HG03378 (cell line): ENCODE results near the gene DCXR.

Experiments used
- ATAC-seq: cut with Tn5 transposase; IDR thresholded peaks from one replicate; pipeline ENCODE4 v1.9.1; 2021; ENCODE audit warnings: mild to moderate bottlenecking, moderate library complexity; ENCODE audit not compliant: unreplicated experiment

Gene DCXR

DNA sequence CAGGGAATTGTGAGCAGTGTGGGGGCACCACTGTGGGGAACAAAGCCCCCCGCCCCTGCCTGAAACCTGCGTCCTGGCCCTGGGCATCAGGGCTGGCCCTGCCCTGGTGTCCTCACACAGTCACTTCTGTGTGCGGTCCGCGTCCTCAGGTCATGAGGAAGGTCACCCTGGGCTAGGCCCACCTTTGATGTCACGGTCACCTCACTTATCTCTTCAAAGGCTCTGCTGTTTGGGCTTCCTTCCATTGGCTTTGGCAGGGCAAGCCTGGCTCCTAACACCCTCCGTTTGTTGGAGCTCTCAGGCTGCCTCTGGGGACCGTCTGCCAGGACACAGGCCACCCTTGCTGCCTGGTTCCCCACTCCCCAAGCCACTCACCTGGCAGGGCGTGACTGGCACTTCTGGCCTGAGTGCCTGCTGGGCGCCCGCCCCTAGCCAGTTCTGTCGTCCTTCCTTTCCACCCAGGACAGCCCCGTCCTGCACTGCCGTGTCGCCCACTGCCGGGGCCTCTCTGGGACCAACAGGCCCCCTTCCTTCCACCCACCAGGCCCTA, 23.6 kb downstream of the DCXR start:
- no peak for ATAC-seq

DNA sequence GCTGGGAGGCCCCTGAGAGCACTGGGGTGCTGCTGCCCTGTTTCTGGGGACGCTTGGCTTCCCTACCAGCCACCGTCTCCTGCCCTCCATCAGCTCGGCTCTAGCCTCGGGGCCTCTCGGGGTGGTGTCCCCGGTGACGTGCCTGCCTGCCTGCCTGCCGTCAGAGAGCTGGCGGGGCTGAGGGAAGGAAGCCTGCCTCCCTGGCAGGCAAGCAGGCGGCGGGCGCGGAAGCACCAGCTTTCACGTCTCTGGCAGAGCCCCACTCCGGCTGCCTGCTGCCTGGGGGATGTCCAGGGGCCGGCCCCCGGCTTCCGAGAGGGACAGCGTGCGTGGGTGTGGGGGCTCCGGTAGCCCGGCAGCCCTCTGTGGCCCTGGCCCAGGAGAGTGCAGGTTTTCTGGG, 24.2 kb downstream of the DCXR start:
- no peak for ATAC-seq

DNA sequence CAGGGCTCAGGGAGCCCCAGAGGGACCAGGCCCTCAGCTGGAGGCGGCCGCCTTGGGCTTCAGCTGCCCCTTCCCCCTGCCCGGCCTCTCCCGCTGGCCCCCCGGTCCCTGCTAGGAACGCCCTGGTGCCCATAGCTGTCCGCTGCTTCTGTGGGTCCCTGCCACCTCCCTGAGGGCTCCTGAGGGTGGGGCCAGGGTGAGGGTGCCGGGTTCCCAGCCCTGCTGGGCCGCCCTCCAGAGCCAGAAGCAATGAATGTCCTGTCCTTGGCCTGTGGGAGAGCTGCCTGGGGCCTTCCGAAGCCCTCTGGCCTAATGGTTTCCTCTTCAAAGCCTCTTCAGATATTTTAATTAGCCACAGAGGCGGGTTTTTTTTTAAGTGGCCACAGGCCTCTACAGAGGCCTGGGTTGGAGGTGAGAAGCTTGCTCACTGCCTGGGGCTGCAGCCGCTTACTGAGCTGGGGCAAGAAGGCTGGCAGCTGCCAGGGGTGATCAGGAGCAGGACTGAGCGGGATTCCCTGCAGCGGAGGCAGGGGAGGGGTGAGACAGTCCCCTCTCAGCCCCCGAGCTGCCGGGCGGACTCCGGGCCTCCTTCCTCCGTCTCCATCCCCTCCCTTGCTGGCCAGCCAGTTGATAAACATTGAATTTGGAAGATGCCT, 24.7 kb downstream of the DCXR start:
- ATAC-seq = no peak

DNA sequence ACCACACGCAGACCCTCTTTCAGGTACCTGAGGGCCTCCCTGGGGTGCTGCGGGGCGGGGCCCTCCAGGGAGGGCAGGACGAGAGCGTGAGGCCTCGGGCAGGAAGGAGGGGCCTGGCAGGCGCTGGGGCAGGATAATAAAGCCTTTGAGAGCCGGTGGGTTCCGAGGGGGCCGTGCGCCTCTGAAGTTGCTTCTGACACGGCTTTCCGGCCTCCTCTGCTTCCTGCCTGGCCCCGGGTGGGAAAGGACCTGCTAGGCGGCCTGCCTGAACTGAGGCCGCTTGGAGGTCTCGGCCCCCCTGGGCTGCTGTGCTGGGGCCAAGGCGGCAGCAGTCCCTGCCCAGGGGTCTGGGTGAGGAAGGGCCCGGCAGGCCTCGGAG, 25.2 kb downstream of the DCXR start:
- ATAC-seq = no peak

DNA sequence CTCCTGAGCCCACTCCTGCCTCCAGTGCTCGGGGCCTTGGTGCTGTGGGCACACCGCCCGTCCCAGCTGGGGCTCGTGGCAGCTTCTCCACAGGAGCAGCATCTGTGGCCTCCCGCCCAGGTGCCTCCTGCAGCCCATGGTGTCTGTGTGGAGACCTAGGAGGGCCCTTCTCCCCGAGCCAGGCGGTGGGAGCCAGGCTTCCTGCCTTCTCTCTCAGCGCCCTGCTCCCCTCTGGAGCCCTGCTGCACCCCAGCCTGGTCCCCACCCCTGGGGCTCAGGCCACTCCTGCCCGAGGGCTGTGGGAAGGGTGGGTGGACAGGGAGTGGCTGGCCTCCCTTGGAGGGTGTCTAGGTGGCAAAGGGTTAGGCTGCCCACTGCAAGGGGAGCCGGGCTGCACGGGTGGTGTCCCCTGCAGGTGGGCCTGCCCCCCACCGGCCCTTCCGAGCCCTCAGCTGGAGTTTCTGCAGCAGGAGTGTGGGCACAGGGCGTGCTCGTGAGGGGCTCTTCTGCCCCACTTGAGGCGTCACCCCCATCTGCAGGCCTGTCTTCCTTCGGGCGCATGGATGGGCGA, 25.8 kb downstream of the DCXR start:
- no peak for ATAC-seq

DNA sequence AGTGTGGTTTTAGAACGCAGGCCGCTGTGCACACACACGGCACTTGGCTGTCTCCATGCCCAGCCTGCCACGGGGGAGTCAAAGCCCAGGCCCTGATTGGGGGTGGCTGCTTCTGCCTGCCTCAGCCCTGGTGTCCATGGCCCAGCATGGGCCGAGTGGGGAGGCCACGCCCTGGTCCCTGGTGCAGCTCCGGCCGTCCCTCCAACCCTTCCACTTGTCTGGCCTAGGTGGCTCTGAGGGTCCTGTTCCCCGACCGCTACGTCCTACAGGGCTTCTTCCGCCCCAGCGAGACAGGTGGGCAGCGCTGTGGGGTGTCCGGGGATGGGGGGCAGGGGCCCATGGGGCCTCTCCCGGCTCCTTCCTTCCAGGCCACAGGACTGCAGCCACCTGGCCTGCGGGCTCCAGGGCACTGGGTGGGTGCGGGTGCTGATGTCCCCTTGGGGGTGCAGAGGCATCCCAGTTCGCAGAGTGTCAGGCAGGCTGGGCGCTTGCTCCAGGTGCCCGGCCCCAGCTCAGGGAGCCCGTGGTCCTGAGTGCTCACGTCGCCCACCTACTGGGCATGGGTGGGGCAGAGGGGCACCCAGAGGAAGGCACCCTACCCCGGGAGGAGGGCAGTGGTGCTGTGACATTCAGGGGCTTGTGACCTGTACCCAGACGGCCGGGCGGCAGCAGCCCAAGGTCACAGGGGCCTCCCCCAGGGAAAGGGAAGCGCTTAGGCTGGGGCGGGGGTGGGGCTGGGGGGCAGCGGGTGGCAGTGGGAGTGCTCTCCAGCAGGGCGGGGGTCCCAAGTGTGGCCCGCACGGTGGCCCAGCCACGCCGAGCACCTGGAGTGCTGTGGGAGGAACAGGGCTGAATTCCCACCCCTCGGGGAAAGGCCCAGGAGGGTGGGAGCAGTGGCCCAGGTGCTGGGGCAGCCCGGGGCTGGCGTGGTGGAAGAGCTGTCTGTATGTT, 26.6 kb downstream of the DCXR start:
- ATAC-seq = no peak

DNA sequence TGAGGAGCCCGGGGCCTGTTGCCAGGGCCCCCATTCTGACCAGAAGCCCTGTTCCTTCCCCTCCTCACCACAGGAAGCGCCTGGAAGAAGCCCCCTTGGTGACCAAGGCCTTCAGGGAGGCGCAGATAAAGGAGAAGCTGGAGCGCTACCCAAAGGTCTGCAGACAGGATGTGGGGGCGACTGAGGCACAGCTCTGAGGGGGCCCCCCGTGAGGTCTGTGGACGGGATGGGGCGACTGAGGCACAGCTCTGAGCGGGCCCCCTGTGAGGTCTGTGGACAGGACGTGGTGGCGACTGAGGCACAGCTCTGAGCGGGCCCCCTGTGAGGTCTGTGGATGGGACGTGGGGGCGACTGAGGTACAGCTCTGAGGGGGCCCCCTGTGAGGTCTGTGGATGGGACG, 28.1 kb downstream of the DCXR start:
- ATAC-seq = no peak

DNA sequence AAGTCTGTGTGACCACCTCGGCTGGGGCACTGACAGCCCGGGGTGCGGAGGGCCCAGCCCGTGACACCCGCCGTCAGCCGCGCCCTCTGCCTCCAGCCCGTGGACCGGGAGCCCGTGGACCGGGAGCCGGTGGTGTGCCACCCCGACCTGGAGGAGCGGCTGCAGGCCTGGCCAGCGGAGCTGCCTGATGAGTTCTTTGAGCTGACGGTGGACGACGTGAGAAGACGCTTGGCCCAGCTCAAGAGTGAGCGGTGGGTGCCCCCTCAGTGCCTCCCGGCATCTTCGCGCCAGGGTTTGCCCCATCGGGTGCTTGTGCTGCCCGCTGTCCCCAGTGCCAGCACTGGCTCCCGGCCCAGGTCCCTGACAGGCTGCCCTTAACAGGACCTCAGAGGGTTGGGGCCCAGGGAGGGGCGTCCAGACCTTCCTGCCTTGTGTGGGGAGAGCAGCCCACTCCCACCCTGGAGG, 28.5 kb downstream of the DCXR start:
- ATAC-seq = no peak

DNA sequence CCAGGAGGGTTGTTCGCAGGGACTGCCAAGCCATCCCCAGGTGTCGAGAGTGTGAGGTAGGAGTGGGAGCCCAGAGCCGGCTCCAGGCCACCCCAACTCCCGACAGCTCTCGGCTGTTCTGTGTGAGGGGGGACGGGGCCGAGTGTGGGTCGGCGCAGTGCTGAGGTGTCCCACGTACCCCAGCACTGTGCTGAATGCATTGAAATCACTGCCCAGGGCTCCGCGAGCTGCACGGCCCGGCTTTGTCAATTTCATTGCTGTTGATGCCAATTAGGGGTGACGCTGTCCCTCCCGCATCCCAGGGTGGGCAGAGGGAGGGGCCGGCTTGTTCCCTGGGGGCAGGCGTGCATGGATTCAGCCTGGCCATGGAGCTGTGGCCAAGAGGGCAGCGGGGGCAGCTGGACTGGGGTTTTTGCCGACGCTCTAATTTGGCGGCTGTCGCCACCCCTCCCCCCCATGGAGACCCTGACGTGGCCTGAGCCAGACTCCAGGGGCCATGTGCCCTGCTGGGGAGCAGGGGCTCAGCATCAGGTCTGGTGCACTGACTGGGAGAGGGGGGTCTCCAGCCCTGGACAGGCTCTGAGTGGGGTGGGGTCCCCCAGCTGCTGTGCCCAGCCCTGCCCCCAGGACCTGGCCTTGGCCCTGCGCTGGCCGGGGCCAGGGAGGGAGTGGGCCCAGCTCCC, 29.1 kb downstream of the DCXR start:
- ATAC-seq = no peak

DNA sequence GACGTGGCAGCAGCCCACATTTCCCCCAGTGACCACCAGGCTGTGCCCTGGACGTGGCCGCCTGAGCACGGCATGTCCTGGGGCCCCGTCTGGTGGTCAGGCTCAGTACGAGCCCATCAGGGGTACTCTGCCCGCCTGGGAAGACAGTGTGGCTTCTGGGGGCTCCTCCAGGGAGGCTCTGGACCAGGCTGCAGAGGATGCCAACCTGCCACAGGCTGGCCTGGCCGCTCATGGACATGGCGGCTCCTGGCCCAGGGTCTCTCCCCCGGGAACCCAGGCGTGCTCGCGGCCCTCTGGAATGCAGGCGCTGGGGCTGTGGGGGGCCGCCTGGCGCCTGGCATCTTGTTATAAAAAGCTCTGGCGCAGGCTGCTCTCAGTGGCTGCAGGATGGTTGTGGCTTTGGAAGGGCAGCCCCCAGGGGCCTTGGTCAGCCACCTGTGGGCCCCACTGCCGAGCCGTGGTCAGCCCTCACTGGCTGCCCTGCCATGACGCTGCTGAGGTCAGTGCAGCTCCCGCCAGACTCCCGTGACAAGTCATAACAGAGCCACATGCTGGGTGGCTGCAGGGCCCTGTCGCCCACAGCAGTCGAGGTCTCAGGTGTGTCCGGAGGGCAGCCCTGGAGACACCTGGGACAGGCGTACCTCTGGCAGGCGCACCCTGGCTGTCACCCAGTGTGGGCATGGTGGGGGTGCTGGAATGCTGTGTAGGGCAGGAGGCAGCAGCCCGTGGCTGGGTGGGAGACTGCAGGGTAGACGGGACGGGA, 29.8 kb downstream of the DCXR start:
- no peak for ATAC-seq

DNA sequence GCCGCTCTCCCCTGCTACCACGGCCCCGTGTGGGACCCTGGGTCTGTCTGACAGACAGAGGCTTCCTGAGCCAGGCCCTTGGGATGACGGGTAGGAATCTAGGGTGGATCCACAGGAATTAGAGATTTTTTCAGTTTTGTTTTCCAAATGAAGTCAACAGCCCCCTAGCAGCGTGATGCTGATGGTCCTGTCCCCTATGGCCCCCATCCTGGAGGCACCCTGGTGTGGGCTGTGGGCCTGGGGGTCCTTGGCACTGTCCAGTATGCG, 30.3 kb downstream of the DCXR start:
- ATAC-seq = no peak

DNA sequence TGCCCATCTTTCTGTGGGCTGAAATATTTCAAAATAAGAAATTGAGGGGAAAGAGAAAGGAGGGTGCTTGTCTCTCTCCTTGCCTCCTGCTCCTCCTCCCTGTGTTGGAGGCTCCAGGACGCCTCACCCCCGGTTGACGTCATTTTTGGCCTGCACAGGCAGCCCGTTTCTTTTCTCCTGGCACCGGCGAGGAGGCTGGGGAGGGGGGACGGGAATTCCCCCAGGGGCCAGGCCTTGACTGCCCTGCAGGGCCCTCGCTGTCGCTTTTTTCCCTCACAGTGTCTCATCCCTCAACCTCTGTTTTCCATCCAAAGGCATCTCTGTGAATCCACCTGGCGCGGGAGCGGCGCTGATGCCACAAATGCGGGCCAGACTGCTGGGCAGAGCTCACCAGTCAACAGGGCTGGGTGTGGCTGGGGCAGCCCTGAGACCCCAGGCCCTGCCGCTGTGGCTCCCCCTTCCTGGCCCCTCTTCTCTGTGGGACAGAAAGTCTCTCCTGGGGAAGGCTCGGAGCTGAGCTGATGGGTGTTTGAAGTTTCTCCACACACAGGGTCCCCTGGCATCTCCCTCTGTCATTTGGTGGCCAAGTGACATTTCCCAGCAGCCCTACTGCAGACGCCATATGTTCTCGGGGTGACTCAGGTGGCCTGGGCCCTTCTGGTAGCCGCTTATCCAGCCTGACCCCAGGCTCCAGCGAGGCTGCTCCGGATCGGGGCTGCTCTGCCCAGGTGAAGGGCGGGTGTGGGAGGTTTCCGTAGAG, 30.8 kb downstream of the DCXR start:
- no peak for ATAC-seq

DNA sequence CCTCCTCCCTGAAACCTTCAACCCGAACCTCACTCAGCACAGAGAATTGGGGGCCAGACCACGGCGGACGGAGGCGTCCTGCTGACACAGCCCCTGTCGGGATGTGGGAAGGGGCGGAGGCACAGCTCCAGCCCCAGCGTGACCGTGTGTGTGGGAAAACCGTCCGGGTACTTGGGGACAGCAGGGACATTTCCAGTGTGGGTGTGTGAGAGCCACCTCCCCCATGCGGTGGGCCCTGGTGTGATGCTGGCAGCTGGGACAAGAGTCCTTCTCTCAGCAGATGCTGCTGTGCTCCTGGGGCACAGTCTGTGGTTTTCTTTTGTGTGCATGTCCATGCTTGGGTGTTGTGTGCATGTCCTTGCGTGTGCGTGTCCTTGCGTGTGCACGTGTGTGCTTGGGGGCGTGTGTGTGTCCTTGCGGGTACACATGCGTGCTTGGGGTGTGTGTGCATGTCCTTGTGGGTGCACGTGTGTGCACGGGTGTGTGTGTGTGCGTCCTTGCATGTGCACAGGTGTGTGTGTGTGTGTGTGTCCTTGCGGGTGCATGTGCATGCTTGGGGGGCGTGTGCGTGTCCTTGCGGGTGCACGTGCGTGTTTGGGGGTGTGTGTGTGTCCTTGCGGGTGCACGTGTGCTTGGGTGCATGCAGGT, 31.7 kb downstream of the DCXR start:
- no peak for ATAC-seq

DNA sequence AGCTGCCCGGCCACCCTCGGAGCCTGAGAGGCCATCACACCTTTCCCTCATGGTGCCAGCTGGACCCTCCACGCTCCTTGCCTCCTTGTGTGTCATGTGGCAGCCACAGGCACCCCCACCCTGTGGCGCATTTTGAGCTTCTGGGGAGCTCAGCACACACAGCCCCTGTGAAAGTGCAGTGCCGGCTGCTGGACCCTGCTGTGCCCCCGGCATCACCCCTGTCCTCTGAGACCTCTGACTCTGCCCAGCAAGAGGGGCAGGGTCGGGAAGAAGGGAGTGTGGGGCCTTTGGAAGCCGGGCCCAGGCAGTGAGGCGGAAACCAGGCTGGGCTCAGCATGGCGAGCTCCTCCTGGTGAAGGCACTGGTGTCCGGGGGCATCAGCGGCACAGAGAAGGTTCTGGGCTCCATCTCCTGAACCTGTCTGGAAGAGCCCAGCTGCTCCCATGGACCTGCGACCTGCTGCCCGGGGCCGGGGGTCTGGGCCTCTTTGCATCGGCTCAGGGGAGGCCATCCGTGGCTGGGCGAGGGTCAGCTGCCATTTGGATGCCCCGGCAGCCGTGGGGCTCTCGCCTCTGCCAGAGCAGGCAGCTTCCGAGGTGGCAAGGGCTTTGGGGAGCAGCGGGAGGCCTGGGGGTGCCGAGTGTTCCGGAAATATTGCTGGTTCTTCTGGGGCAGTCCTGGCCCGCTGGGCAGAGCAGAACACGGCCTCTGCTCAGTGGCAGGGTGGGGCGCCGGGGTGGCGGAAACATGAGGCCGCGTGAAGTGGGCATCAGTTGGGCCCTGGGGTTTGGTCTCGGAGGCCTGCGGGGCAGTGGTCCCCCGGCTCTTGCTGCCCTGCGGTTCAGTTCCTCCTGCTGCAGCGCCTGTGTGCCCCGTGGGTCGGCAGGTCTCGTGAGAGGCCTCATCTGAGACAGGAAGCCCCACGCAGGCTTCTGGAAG, 32.7 kb downstream of the DCXR start:
- ATAC-seq = no peak

DNA sequence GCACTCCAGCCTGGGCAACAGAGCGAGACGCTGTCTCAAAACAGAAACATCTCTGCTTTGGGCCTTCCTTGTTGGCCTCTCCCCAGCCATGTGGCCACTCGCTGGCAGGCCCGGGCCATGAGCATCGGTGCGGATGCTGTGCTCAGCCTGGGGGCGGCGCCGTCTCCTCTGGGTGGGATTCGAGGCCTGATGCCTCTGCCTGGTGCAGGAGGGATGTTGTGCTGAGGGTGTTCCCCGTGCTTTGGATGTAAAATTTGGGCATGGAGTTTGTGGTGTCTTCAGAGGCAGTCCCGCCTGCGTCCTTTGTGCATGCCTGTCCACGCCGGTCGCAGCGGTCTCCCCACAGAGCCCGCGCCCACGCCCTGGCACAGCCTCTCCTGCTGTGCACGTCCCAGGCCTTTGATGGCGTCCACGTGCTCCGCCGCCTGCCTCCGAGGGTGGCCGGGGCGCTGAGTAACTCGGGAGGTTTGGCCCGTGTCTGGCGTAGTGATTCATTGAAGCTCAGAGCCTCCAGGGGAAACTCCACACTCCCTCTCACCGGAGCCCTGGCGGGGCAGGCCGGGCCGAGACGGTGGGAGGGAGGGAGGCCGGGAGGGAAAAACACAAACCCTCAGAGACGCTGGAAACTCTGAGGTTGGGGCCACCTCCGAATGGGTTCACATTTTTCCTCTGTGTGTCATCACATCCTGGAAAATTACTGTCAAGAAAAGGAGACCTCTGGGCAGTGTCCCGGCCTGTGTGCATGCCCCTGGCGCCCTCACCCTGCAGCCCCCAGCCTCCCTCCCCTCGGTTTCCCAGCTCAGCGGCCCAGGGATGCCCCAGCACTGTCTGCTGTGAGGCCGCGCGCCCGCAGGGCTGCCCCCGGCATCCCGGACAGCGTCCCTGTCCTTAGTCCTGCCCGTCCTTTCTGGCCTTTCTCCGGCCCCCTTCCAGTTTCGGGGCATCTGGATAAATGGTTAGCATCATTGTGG, 33.8 kb downstream of the DCXR start:
- no peak for ATAC-seq

DNA sequence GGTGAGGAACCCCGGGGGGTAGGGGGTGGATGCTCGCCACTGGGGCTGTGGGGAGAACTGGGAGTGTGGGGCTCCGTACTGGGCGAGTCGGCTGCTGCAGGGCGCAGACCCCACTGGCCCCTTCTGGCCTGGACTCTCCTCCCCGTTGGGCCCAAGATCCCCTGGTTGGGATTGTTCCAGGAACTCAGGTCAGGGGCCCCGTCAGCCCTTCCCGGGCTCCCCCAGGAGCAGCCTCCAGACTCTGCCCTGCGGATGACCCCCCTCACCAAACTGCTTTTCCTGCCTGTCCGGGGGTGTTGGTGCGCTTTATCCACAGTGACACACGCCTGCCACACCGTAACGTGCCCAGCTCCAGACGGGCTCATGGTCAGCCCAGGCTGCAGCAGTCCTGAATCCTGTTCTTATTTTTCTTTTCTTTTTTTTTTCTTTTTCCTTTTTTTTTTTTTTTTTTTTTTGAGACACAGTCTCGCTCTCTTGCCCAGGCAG, 35.9 kb downstream of the DCXR start:
- ATAC-seq = no peak
